Prostate gland (tissue), 2 donors: ENCODE measurements around the gene TRIM27. TPM values are rescaled to one million over a fixed set of nuclear protein-coding genes. Genes with fewer than 3 reads are reported as not detected.
"Not testable (repeated sequence)": the region's sequence is repeated elsewhere in the genome, so short reads cannot be mapped to it uniquely, and the experiment has no call there.

Experiments
- DNase-seq: peaks from one replicate; pipeline ENCODE4 v3.0.0-alpha.2; 2019; ENCODE audit warnings: low spot score
- H3K27ac ChIP-seq, 2 donors: fragments of 200-600 bp; sonication (generic); 2 replicates each; pipeline ENCODE4 v1.5.1; 2017 to 2019
- H3K27me3 ChIP-seq: fragments of 200-600 bp; sonication (generic); replicated peaks from 2 replicates; pipeline ENCODE4 v1.5.1; 2019; ENCODE audit not compliant: insufficient read depth
- H3K36me3 ChIP-seq, 2 donors: fragments of 200-600 bp; sonication (generic); 1 replicate in 1 of 2; 2 replicates in 1 of 2; pipeline versions ENCODE4 v1.5.1 to v1.8.1; 2017 to 2019
- H3K4me1 ChIP-seq: fragments of 200-600 bp; sonication (generic); replicated peaks from 2 replicates; pipeline ENCODE4 v1.5.1; 2019
- H3K4me3 ChIP-seq, 2 donors: fragments of 200-600 bp; sonication (generic); 2 replicates each; pipeline ENCODE4 v1.5.1; 2017 to 2019
- H3K9me3 ChIP-seq: fragments of 200-600 bp; sonication (generic); 2 replicates; pipeline ENCODE4 v1.5.1; 2017
- CTCF ChIP-seq, 4 experiments: fragments of 200-600 bp in 2 of 4; fragments of 450-650 bp in 2 of 4; sonication (generic) in 2 of 4; IDR thresholded peaks; 1 replicate in 3 of 4; 2 replicates in 1 of 4; pipeline ENCODE4 v1.5.1; 2016 to 2019; ENCODE audit warnings: antibody characterized with exemption in 4 of 4, mild to moderate bottlenecking in 2 of 4, moderate library complexity in 2 of 4
- POLR2A ChIP-seq: fragments of 450-650 bp; IDR thresholded peaks from one replicate; pipeline ENCODE4 v1.6.1; 2016; ENCODE audit warnings: antibody characterized with exemption, mild to moderate bottlenecking
- POLR2AphosphoS5 ChIP-seq: sonication (generic); formaldehyde crosslinking; IDR thresholded peaks from one replicate; pipeline ENCODE4 v1.6.1; 2017; ENCODE audit warnings: antibody characterized with exemption
- WGBS: methylation state at CpG from one replicate; pipeline ENCODE4 v1.1.5; 2018; 5-methylcytosine and 5-hydroxymethylcytosine counted together
- intact Hi-C: fragments of 100-400 bp; cut with DNase I; formaldehyde crosslinking; loops from one replicate; pipeline ENCODE4 v1.14.2; 2022
- total RNA-seq, 2 donors: library from RNA; depleted of rRNA; stranded (reverse); fragments of >200 nt; gene quantifications; one replicate each; pipeline ENCODE4 v1.1.0, GENCODE V29; 2016

The TRIM27 gene
- total RNA-seq, 2 donors from 2014 or later: 79.2 to 85.7 TPM

- Histone ChIP-seq H3K9me3 (no peaks in the 10 kb centered on the region), H3K27me3 (no peaks in the 10 kb centered on the region), H3K27ac (no peak overlapping the region), H3K36me3 (no peaks in the 10 kb centered on the region), H3K4me3 (peak overlapping the region; percentile 2 to 34), H3K4me1 (no peaks in the 10 kb centered on the region)
- no peak for DNase-seq
- TF ChIP-seq CTCF (IDR thresholded peaks at IDR 0.05) (no peak), POLR2A (no peak), POLR2AphosphoS5 (no peak)
- intact Hi-C loops: no loop called here
- 9% methylated on average over 13 of the region's 13 CpGs for WGBS
Observed at GRCh38 chr6:28953039-28953584, 29.3 kb upstream of the TRIM27 start.

DNA sequence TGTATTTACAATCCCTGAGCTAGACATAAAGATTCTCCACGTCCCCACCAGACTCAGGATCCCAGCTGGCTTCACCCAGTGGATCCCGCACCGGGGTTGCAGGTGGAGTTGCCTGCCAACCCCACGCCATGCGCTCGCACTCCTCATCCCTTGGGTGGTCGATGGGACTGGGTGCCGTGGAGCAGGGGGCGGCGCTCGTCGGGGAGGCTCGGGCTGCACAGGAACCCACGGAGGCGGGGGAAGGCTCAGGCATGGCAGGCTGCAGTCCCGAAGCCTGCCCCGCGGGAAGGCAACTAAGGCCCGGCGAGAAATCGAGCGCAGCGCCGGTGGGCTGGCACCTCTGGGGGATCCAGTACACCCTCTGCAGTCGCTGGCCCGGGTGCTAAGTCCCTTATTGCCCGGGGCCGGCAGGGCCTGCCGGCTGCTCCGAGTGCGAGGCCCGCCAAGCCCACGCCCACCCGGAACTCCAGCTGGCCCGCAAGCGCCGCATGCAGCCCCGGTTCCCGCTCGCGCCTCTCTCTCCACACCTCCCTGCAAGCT lies 25.9 kb upstream of the TRIM27 start:
- H3K27me3 ChIP-seq, DNase-seq, H3K4me3 ChIP-seq, H3K9me3 ChIP-seq, H3K36me3 ChIP-seq, H3K27ac ChIP-seq, intact Hi-C loops, H3K4me1 ChIP-seq: not testable (repeated sequence)
- WGBS: 96% methylated on average over 39 of the region's 41 CpGs

- no peak overlapping the region for H3K27ac ChIP-seq
- TF ChIP-seq POLR2AphosphoS5 (no peak), CTCF (IDR thresholded peaks at IDR 0.05) (no peak), POLR2A (no peak)
- H3K4me1 ChIP-seq: no peaks in the 10 kb centered on the region
- H3K36me3 ChIP-seq: no peaks in the 10 kb centered on the region
- H3K4me3 ChIP-seq: no peak overlapping the region
- H3K9me3 ChIP-seq: no peaks in the 10 kb centered on the region
- intact Hi-C loops: no loop called here
- H3K27me3 ChIP-seq: no peaks in the 10 kb centered on the region
- 59% methylated on average over 23 of the region's 23 CpGs for WGBS
- DNase-seq: no peak
Observed at GRCh38 chr6:28948782-28949486, 25.1 kb upstream of the TRIM27 start.

- WGBS: 81% methylated on average over 1 of the region's 1 CpG
- no peak overlapping the region for H3K4me3 ChIP-seq
- no peak overlapping the region for H3K27ac ChIP-seq
- TF ChIP-seq POLR2AphosphoS5 (no peak), POLR2A (no peak), CTCF (IDR thresholded peaks at IDR 0.05) (no peak)
- intact Hi-C loops: no loop called here
- no peaks in the 10 kb centered on the region for H3K9me3 ChIP-seq
- no peaks in the 10 kb centered on the region for H3K36me3 ChIP-seq
- H3K4me1 ChIP-seq: no peaks in the 10 kb centered on the region
- no peaks in the 10 kb centered on the region for H3K27me3 ChIP-seq
- DNase-seq: no peak
Observed at GRCh38 chr6:28947831-28948270, 24.1 kb upstream of the TRIM27 start.

DNA sequence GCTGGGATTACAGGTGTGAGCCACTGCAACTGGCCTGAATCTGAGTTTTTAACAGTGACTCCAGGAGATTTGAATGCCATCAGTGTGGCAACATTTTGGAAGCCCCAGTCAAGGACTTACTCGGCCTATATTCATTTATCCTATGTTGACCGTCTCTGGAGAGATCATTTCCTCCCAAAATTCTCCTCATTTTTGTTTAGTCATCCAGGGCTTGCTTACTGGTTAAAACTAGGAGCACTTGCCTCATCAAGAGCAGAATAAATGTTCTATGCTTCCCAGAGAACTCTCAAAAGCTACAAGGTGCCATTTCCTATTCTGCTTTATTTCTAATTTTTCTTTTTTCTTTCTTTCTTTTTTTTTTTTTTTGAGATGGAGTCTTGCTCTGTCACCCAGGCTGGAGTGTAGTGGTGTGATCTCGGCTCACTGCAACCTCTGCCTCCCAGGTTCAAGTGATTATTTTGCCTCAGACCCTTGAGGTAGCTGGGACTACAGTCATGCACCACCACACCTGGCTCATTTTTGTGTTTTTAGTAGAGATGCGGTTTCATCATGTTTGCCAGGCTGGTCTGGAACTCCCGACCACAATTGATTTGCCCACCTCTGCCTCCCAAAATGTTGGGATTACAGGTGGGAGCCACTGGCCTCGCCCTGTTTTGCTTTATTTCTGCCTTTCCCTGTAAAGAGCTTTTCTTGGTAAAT lies 23.4 kb upstream of the TRIM27 start:
- H3K9me3 ChIP-seq: no peaks in the 10 kb centered on the region
- H3K27ac ChIP-seq: no peak overlapping the region
- 91% methylated on average over 6 of the region's 6 CpGs for WGBS
- intact Hi-C loops: no loop called here
- no peak for TF ChIP-seq POLR2A
- no peak for TF ChIP-seq CTCF (IDR thresholded peaks at IDR 0.05)
- no peak for TF ChIP-seq POLR2AphosphoS5
- H3K4me1 ChIP-seq: no peaks in the 10 kb centered on the region
- DNase-seq: no peak
- H3K27me3 ChIP-seq: no peaks in the 10 kb centered on the region
- H3K36me3 ChIP-seq: no peaks in the 10 kb centered on the region
- no peak overlapping the region for H3K4me3 ChIP-seq
